HG02642 (cell line): Measurements from ENCODE around the gene FOS.
"Not testable (repeated sequence)": the region's sequence is repeated elsewhere in the genome, so short reads cannot be mapped to it uniquely, and the experiment has no call there.

Experiments
- ATAC-seq: cut with Tn5 transposase; IDR thresholded peaks from one replicate; pipeline ENCODE4 v1.9.1; 2021; ENCODE audit warnings: mild to moderate bottlenecking; ENCODE audit not compliant: unreplicated experiment, poor library complexity

Gene FOS

DNA sequence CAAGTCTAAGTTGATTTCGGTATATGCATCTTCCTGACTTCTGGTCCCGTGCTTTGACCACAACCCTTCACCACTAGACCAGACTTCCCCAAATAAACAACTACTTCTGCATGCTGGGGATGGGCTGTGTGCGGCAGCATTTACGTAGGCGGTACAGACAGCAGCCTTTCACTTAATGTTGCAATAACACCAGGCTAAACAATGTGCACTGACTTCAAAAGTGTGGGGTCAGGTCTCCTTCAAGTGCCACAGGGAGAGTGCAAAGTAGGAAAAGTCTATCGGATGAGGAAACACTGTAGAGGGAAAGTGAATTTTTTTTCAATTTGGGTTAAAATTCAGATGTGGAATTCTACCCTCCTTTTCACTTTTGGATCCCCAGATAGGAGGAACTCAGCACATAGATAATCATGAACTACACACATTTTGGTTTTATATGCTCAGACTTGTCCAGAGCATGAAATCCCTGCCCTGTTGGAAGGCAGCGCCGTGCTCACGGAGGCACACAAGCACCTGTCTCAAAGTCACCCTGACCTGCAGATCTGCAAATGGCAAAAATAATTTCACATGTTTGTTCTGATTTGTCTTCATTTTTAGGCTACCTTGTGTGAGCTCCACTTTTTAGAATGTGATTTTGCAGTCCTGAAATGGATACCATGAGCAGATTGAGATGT, 3.6 kb upstream of the FOS start:
- ATAC-seq, result no peak

DNA sequence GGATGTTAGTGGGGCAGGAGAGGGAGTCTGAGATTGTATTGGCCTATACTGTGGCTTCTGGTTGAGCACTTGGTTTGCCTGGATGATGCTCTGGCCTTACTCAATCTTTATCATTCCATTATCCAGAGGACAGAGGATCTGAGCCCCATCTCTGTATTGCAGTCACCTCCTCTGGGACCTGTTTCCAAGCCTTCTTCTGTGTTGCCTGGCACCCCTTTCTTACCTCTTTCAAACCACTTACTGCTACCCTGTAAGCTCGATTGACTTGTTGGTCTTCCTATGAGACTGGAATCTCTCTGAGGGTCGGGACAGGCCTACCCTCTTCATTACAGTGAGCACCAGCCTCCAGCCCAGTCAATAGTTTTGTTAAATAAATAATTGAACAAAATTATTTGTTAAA, 3.0 kb upstream of the FOS start:
- ATAC-seq, result no peak

DNA sequence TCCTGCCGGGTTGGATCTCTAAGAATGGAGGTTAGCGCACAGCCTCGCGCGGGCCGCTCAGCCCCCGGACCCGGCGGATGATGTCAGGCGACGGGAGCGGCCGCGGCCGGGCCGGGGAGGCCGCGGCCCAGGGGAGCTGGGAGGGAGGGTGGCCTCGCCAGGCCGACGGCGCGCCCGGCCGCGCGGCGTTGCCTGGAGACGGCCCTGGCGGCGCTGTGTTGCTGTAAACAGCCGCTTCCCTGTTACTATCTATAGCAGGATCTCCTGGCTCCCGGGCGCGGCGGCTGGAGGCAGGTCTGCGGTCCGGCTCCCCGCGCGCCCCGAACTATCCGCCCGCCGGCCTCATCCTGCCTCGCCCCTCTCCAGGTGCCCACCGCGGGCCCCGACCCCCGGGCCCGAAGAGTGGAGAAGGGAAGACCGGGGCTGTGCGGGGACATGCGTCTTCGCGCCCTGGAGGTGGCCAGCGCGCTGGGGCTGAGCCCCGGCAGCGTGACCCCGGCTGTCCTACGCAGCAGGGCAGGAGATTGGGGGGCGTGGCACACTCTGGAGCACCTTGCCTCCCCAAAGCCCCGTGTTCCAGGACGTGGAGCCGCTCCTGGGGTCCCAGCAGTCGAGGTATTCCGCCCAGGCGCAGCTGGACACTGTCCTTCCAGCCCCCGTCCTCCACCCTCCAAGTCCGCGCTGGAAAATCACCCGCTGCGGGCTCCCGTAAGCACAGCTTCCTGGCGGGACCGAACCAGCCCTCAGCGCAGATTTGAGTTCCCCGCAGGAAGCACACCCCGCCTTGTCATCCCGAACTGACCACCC, 1.4 kb upstream of the FOS start:
- ATAC-seq, result no peak

DNA sequence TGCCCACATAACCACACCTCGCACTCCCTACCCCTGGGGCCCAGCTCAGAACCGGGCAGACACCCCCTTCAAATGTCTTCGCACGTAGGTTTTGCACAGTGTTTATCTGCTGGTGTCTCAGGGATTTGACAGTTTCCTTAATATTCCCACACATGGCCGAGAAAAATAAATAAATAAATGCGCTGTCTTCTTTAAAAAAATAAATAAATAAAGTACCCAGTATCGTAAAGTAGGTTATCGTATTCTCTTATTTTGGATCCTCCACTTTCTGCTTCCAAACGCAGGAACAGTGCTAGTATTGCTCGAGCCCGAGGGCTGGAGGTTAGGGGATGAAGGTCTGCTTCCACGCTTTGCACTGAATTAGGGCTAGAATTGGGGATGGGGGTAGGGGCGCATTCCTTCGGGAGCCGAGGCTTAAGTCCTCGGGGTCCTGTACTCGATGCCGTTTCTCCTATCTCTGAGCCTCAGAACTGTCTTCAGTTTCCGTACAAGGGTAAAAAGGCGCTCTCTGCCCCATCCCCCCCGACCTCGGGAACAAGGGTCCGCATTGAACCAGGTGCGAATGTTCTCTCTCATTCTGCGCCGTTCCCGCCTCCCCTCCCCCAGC, 710 bp upstream of the FOS start:
- ATAC-seq, result peak; percentile 0

DNA sequence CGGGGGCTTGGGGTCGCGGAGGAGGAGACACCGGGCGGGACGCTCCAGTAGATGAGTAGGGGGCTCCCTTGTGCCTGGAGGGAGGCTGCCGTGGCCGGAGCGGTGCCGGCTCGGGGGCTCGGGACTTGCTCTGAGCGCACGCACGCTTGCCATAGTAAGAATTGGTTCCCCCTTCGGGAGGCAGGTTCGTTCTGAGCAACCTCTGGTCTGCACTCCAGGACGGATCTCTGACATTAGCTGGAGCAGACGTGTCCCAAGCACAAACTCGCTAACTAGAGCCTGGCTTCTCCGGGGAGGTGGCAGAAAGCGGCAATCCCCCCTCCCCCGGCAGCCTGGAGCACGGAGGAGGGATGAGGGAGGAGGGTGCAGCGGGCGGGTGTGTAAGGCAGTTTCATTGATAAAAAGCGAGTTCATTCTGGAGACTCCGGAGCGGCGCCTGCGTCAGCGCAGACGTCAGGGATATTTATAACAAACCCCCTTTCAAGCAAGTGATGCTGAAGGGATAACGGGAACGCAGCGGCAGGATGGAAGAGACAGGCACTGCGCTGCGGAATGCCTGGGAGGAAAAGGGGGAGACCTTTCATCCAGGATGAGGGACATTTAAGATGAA, 630 bp downstream of the FOS start:
- ATAC-seq, result no peak

DNA sequence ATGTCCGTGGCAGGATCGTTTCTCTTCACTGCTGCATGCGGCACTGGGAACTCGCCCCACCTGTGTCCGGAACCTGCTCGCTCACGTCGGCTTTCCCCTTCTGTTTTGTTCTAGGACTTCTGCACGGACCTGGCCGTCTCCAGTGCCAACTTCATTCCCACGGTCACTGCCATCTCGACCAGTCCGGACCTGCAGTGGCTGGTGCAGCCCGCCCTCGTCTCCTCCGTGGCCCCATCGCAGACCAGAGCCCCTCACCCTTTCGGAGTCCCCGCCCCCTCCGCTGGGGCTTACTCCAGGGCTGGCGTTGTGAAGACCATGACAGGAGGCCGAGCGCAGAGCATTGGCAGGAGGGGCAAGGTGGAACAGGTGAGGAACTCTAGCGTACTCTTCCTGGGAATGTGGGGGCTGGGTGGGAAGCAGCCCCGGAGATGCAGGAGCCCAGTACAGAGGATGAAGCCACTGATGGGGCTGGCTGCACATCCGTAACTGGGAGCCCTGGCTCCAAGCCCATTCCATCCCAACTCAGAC, 1.2 kb downstream of the FOS start:
- no peak for ATAC-seq

DNA sequence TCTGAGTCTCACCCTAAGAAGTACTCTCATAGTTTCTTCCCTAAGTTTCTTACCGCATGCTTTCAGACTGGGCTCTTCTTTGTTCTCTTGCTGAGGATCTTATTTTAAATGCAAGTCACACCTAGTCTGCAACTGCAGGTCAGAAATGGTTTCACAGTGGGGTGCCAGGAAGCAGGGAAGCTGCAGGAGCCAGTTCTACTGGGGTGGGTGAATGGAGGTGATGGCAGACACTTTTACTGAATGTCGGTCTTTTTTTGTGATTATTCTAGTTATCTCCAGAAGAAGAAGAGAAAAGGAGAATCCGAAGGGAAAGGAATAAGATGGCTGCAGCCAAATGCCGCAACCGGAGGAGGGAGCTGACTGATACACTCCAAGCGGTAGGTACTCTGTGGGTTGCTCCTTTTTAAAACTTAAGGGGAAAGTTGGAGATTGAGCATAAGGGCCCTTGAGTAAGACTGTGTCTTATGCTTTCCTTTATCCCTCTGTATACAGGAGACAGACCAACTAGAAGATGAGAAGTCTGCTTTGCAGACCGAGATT, 1.7 kb downstream of the FOS start:
- ATAC-seq, result no peak

DNA sequence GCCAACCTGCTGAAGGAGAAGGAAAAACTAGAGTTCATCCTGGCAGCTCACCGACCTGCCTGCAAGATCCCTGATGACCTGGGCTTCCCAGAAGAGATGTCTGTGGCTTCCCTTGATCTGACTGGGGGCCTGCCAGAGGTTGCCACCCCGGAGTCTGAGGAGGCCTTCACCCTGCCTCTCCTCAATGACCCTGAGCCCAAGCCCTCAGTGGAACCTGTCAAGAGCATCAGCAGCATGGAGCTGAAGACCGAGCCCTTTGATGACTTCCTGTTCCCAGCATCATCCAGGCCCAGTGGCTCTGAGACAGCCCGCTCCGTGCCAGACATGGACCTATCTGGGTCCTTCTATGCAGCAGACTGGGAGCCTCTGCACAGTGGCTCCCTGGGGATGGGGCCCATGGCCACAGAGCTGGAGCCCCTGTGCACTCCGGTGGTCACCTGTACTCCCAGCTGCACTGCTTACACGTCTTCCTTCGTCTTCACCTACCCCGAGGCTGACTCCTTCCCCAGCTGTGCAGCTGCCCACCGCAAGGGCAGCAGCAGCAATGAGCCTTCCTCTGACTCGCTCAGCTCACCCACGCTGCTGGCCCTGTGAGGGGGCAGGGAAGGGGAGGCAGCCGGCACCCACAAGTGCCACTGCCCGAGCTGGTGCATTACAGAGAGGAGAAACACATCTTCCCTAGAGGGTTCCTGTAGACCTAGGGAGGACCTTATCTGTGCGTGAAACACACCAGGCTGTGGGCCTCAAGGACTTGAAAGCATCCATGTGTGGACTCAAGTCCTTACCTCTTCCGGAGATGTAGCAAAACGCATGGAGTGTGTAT, 2.4 kb downstream of the FOS start:
- ATAC-seq, result no peak

DNA sequence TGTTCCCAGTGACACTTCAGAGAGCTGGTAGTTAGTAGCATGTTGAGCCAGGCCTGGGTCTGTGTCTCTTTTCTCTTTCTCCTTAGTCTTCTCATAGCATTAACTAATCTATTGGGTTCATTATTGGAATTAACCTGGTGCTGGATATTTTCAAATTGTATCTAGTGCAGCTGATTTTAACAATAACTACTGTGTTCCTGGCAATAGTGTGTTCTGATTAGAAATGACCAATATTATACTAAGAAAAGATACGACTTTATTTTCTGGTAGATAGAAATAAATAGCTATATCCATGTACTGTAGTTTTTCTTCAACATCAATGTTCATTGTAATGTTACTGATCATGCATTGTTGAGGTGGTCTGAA, 3.0 kb downstream of the FOS start:
- no peak for ATAC-seq

DNA sequence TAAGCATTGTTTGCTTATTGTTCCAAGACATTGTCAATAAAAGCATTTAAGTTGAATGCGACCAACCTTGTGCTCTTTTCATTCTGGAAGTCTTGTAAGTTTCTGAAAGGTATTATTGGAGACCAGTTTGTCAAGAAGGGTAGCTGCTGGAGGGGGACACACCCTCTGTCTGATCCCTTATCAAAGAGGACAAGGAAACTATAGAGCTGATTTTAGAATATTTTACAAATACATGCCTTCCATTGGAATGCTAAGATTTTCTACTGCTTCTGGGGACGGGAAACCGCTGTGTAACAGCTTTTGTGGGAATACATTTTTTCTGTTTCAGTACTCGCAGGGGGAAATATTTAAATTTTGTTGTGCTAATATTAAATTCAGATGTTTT, 3.5 kb downstream of the FOS start:
- no peak for ATAC-seq

DNA sequence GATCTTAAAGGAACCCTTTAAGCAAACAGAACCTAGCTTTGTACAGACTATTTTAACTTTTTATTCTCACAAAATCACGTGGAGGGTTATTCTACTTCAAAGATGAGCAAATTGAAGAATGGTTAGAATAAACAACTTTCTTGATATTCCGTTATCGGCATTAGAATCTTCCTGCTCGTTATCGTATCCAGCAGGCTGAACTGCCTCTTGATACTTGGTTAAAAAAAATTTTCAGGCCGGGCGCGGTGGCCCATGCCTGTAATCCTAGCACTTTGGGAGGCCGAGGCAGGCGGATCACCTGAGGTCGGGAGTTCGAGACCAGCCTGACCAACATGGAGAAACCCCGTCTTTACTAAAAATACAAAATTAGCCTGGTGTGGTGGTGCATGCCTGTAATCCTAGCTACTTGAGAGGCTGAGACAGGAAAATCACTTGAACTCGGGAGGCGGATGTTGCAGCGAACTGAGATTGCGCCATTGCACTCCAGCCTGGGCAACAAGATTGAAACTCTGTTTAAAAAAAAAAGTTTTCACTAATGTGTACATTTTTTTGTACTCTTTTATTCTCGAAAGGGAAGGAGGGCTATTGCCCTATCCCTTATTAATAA, 4.0 kb downstream of the FOS start:
- ATAC-seq, result not testable (repeated sequence)

DNA sequence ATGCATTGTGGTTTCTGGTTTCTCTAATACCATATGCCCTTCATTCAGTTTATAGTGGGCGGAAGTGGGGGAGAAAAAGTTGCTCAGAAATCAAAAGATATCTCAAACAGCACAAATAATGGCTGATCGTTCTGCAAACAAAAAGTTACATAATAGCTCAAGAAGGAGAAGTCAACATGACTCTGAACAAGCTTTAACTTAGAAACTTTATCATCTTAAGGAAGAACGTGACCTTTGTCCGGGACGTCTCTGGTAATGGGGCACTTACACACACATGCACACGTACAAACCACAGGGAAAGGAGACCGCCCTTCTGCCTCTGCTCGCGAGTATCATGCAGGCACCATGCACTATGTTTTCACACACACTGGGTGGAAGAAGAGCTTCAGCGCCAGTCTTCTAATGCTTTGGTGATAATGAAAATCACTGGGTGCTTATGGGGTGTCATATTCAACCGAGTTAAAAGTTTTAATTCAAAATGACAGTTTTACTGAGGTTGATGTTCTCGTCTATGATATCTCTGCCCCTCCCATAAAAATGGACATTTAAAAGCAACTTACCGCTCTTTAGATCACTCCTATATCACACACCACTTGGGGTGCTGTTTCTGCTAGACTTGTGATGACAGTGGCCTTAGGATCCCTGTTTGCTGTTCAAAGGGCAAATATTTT, 4.7 kb downstream of the FOS start:
- ATAC-seq, result no peak

DNA sequence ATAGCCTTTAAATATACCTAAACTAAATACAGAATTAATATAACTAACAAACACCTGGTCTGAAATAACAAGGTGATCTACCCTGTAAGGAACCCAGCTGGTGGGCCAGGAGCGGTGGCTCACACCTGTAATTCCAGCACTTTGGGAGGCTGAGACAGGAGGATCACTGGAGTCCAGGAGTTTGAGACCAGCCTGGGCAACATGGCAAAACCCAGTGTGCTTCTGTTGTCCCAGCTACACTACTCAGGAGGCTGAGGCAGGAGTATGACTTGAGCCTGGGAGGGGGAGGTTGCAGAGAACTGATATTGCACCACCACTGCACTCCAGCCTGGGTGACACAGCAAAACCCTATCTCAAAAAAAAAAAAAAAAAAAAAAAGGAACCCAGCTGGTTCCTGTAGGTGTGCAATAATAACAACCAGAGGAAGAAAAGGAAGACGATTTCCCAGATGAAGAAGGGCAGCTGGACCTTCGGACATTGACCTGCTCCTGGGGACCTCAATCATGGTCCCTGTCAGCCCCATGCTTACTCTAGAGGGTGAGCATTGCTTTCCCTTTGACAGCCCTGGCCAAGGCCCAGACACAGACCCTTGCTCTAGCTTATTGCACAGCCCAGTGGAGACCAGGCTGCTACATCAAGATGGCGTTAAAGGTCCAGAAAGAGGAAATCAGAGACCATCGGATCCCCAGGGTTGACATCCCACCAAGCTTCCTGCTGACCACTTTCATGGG, 5.4 kb downstream of the FOS start:
- ATAC-seq, result no peak

DNA sequence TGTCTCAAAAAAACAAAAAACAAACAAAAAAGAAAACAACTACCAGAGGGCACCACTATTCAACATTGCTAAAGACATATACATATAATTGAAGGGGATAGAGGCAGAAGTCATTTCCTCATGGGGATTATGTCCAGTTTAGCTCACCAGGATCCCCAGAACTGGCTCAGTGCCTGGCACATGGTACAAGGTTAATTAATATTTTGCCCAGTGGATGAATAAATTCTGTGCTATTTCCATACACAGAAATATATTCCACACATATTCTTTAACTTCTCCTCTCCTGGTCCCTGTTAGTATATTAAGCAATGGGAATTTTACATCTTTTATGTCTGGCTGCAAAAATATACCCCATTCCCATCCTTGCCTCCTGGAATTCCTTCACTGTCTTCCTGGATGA, 6.7 kb downstream of the FOS start:
- no peak for ATAC-seq

DNA sequence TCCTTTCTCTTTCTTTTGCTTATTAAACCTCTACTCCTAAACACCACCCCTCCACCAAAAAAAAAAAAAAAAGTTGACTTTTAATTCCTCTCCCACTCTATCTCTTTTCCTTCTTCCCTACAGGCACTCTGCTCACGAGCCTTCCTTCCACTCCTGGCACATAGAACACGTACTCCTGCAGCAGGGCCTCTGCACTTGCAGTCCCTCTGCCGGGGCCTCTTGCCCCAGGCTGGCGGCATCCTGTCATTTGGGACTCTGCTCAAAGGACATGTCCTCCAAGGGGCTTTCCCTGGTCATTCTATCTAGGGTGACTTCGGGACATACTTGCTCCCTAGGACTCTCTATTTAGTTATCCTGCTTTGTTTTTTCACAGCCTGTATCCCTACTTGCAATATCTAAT, 7.7 kb downstream of the FOS start:
- ATAC-seq, result no peak

DNA sequence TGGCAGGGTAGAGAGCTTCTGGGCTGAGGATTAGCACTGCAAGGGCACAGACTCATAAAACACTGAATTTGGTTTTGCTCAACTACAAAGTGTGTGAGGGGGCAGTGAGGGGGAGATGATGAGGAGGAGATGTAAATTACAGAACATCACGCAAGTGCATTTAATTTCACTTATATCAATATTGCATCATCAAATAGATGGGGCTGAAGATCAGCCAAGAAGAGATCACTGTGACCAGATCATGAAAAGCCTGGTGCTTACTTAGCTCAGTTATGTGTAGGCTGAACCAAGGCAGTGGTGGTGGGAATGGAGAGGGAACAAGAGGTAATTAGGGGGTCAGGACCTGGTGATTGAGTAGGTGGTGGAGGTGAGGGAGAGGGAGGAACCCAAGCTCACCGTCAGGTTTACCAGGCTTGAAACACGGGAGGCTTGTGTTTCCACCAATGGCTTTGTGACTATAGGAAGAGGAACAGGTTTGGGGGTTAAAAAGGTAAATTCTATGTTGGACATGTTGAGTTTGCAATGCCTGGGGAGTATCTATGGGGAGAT, 11.3 kb downstream of the FOS start:
- no peak for ATAC-seq

DNA sequence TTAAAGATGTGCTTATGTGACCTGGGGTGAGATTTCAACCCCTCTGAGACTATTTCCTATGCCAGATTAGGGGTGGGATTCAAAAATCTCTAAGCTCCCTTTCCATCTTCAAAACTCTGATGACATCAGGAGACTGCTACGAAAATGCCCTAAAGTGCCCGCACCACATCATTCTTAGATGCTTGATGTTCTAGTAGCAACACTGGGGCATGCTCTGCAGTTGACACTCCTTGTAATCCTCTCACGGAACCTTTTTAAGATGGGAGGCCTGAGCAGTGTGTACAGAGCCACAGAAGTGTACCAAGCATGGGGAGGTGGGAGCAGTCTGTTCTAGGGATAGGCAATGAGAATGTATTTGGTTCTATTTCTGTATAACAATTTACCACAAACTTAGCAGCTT, 12.2 kb downstream of the FOS start:
- ATAC-seq, result no peak

DNA sequence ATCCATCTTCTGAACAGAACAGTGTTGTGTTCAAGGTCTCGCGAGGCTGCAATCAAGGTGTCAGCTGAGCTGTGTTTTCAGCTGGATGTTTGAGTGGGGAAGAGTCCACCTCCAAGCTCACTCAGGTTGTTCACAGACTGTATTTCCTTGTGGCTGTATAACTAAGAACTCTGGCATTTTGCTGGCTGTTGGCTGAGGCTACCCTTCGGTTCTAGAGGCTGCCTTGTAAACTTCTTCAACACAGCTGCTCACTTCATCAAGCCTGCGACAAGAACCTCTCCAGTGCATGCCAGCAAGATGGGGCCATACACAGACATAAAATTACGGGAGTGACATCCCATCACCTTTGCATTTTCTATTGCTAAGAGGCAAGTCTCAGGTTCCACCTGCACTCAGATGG, 12.7 kb downstream of the FOS start:
- no peak for ATAC-seq
